Liver (tissue), 3 donors: ENCODE results near the gene MDGA2.

Experiments
- FOXA1 ChIP-seq: IDR thresholded peaks from 2 replicates; pipeline ENCODE4 v1.6.1; 2016; ENCODE audit warnings: antibody characterized with exemption
- GABPA ChIP-seq, 2 donors: IDR thresholded peaks in 1 of 2; conservative IDR thresholded peaks in 1 of 2; 2 replicates each; pipeline ENCODE4 v1.6.1; 2016; ENCODE audit warnings: antibody characterized with exemption in 2 of 2, mild to moderate bottlenecking in 1 of 2, moderate library complexity in 1 of 2
- JUND ChIP-seq, 2 donors: IDR thresholded peaks; 2 replicates each; pipeline ENCODE4 v1.6.1; 2016; ENCODE audit warnings: antibody characterized with exemption in 2 of 2
- RAD21 ChIP-seq, 2 donors: IDR thresholded peaks; 2 replicates each; pipeline ENCODE4 v1.6.1; 2016; ENCODE audit warnings: antibody characterized with exemption in 2 of 2, mild to moderate bottlenecking in 2 of 2
- TAF1 ChIP-seq: conservative IDR thresholded peaks from 2 replicates; pipeline ENCODE4 v1.6.1; 2016; ENCODE audit warnings: antibody characterized with exemption, mild to moderate bottlenecking
- TF ChIP-seq, protein P1 (sequence below): IDR thresholded peaks from 2 replicates; pipeline ENCODE4 v1.6.1; 2016; ENCODE audit warnings: antibody characterized with exemption
- TF ChIP-seq, protein P2 (sequence below): fragments of 150-350 bp; IDR thresholded peaks from 2 replicates; pipeline ENCODE4 v1.5.1; 2017; ENCODE audit warnings: improper control_type of control experiment, low read depth, low read length; ENCODE audit not compliant: missing input control
- TF ChIP-seq, protein P3 (sequence below): IDR thresholded peaks from 2 replicates; pipeline ENCODE4 v1.6.1; 2016; ENCODE audit warnings: antibody characterized with exemption, mild to moderate bottlenecking
- donor health status: healthy.
- donor health status: healthy.

DNA sequence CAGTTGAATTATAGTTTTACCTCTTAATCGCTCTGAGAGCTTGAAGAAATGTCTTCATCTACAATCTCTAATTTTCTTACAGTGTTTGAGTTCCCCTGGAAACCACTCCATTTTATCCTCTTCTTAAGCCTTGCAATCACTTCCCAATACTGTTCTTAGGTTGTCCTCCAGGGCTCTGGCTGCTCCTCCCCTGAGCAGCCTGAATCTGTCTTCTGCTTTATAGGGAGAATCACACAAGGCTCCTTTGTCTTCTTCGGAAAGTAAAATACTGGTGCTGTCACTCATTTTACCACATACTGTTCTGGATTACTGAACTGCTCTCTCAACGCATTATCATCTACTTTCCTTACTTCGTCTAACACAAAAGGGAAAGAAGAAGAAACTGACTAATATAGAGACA is 133.7 kb downstream of the MDGA2 start:
- TF ChIP-seq, protein P1, sequence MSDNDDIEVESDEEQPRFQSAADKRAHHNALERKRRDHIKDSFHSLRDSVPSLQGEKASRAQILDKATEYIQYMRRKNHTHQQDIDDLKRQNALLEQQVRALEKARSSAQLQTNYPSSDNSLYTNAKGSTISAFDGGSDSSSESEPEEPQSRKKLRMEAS, result no peak
- TF ChIP-seq, protein P2, sequence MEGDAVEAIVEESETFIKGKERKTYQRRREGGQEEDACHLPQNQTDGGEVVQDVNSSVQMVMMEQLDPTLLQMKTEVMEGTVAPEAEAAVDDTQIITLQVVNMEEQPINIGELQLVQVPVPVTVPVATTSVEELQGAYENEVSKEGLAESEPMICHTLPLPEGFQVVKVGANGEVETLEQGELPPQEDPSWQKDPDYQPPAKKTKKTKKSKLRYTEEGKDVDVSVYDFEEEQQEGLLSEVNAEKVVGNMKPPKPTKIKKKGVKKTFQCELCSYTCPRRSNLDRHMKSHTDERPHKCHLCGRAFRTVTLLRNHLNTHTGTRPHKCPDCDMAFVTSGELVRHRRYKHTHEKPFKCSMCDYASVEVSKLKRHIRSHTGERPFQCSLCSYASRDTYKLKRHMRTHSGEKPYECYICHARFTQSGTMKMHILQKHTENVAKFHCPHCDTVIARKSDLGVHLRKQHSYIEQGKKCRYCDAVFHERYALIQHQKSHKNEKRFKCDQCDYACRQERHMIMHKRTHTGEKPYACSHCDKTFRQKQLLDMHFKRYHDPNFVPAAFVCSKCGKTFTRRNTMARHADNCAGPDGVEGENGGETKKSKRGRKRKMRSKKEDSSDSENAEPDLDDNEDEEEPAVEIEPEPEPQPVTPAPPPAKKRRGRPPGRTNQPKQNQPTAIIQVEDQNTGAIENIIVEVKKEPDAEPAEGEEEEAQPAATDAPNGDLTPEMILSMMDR, result no peak
- no peak for TF ChIP-seq TAF1
- TF ChIP-seq GABPA (IDR thresholded peaks at IDR 0.05 in 1 of 2, conservative IDR thresholded peaks at IDR 0.05 in 1 of 2), result no peak
- TF ChIP-seq, protein P3, sequence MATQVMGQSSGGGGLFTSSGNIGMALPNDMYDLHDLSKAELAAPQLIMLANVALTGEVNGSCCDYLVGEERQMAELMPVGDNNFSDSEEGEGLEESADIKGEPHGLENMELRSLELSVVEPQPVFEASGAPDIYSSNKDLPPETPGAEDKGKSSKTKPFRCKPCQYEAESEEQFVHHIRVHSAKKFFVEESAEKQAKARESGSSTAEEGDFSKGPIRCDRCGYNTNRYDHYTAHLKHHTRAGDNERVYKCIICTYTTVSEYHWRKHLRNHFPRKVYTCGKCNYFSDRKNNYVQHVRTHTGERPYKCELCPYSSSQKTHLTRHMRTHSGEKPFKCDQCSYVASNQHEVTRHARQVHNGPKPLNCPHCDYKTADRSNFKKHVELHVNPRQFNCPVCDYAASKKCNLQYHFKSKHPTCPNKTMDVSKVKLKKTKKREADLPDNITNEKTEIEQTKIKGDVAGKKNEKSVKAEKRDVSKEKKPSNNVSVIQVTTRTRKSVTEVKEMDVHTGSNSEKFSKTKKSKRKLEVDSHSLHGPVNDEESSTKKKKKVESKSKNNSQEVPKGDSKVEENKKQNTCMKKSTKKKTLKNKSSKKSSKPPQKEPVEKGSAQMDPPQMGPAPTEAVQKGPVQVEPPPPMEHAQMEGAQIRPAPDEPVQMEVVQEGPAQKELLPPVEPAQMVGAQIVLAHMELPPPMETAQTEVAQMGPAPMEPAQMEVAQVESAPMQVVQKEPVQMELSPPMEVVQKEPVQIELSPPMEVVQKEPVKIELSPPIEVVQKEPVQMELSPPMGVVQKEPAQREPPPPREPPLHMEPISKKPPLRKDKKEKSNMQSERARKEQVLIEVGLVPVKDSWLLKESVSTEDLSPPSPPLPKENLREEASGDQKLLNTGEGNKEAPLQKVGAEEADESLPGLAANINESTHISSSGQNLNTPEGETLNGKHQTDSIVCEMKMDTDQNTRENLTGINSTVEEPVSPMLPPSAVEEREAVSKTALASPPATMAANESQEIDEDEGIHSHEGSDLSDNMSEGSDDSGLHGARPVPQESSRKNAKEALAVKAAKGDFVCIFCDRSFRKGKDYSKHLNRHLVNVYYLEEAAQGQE, result no peak
- TF ChIP-seq JUND (IDR thresholded peaks at IDR 0.05), result no peak
- TF ChIP-seq RAD21 (IDR thresholded peaks at IDR 0.05), result no peak
- no peak for TF ChIP-seq FOXA1
